Hematopoietic multipotent progenitor cell treated with erythropoietin and hydrocortisone succinate and interleukin-3 and kit ligand, for 4 days (in vitro differentiated cells): ENCODE results near the gene REEP3.
"Not testable (repeated sequence)": the region's sequence is repeated elsewhere in the genome, so short reads cannot be mapped to it uniquely, and the experiment has no call there.

Experiments
- DNase-seq: peaks from one replicate; pipeline ENCODE4 v3.0.0-alpha.2; 2015

Gene REEP3

GRCh38 chr10:63553473-63553872 lies 32.3 kb downstream of the REEP3 start:
- DNase-seq = peak; percentile 11

DNA sequence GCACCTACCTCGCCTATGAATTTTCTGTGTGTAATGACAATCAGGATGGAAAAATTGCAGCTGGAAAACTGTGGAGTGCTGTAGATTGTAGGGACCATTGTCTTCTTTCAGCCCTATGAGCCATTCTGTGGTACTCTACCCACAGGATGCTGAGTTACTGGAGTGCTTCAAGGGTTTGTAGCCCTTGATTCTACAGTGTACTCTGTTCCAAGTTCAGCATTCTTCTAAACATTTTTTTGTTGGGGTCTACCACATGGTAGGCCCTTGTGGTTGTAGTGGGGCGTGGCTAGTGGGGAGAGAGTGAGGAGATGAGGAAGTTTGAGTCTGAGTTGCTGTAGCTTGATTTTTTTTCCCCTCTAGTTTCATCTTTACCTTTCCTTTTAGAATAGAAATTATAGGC lies 33.5 kb downstream of the REEP3 start:
- peak; percentile 88 for DNase-seq

DNA sequence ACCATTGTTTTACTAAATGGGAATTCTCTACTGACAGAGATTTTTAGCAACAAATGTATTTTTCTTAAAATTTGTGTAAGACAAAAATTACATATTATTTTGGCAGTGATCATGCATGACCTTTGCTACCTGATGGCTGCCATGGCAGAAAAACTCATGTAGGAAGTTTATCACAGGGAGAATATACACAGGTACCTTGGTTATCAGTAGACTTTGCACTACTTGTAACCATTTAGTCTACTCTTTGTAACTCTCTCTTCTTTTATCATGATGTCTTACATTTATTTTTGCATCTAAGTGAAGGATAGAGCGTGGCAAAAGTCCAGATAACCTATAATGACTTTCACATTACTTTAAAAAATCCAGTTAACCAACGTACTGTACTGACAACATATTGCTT lies 34.1 kb downstream of the REEP3 start:
- no peak for DNase-seq

GRCh38 chr10:63558132-63558784 lies 37.1 kb downstream of the REEP3 start:
- no peak for DNase-seq

DNA sequence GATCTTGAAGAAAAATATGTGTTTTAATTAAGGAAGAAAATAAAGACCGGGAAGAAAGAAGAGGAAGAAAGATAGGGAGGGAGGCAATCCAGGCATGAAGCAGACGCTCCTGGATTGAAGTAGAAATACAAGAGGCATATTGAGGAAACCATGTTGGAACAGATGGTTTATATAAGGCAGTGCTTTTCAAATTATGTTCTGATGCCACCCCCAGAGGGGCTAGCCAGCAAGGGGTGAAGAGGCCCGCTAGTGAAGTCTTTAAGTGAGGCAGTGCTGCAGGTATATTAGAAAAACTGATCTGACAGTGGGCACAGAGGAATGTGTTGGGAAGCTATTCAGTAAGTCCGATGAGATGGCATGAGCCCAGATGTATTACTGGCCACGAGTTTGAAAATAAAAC lies 40.1 kb downstream of the REEP3 start:
- DNase-seq = no peak

GRCh38 chr10:63562391-63562790 lies 41.2 kb downstream of the REEP3 start:
- DNase-seq = no peak

DNA sequence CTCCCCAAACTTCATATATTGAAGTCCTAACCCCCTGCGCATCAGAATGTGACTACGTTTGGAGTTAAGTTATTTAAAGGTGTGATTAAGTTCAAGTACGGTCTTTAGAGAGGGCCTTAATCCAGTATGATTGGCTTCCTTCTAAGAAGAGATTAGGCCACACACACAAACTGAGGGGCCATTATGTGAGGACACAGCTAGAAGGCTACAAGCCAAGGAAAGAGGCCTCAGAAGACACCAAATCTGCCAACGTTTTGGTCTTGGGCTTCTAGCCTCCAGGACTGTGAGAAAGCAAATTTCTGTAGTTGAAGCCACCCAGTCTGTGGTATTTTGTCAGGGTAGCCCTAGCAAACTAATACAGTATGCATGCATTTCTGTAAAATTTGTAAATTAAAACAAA lies 41.7 kb downstream of the REEP3 start:
- no peak for DNase-seq

- peak; percentile 43 for DNase-seq
Measured at GRCh38 chr10:63563623-63564022, 42.4 kb downstream of the REEP3 start.

DNA sequence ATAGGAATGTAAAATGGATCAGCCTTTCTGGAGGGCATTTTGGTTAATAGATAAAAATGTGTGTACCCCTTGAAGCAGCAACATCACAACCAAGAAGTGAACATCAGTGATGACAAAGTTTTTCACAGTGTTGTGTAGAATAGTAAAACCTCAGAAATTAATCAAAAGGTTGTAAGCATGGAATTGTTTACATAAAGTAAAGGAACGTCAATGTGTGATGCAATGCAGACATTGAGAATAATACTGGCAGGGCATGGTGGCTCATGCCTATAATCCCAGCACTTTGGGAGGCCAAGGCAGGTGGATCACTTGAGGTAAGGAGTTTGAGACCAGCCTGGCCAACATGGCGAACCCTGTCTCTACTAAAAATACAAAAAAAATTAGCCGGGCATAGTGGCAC lies 43.5 kb downstream of the REEP3 start:
- not testable (repeated sequence) for DNase-seq

GRCh38 chr10:63573068-63573697 lies 52.0 kb downstream of the REEP3 start:
- peak; percentile 5 for DNase-seq

DNA sequence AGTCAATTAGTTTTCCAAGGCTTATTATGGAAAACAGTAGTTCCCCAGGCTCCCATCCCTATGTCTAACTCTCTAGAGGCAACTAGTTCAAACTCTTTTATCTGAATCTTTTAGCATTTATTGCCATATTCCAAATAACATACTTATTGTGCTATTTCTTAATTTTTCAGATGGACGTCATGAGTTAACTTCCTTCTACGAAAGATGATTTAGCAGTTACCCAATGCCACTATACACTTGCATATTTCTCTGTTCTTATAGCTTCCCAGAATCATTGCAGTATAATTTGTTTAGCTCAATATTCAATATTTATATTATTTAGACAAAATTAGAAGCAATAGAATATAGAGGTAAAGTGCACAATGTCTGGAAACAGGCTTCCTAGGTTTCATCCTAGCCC lies 52.8 kb downstream of the REEP3 start:
- peak; percentile 16 for DNase-seq

GRCh38 chr10:63576501-63576900 lies 55.3 kb downstream of the REEP3 start:
- no peak for DNase-seq

GRCh38 chr10:63578501-63578900 lies 57.3 kb downstream of the REEP3 start:
- no peak for DNase-seq

DNA sequence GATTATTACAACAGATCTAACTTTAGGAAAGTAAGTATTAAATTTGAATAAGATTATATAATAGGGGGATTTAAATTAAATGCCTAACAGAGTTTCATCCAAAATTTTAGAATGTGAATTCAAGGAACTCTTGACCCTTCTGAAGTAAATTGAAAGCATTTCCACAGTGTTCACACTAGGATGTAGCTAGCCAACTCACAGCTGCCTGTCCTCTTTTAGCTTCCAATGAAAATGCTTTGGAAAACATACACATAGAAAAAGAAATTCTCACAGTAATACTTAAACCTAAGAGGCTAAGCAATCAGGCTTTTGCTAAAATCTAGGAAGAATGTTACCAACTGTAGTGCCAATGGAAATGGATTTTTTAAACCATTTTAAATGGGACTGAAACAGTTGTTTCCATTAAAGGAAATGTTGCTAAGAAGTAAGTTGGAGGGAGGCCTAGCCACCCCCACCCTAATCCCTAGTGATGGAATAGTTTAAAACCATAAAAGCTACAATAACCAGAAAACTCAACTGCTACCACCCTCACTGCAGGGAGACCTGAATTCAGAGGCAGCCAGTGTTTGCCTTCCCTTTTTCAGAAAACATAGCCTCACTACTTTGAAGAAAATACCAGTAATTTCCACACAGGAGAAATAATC lies 58.3 kb downstream of the REEP3 start:
- no peak for DNase-seq

GRCh38 chr10:63582690-63583089 lies 61.5 kb downstream of the REEP3 start:
- no peak for DNase-seq

DNA sequence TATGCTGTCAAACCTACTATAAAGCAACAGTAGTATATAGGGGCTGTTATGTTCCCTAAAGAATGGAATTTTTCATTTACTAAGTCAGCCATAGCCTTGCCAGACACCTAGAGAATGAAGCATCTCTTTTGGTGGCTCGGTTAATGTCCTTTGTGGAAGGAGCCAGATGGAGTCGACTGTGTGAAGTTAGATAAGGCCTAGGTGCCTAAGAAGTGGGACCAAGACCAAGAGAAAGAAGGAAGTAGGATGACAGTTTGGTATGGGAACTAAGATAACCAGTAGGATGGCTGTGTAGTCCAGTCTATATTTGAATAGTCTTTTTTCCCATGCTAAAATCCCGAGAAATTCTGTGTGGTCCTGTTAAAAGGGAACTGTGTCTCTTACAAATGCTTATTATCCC lies 62.2 kb downstream of the REEP3 start:
- peak; percentile 63 for DNase-seq

GRCh38 chr10:63583909-63584724 lies 62.9 kb downstream of the REEP3 start:
- no peak for DNase-seq

DNA sequence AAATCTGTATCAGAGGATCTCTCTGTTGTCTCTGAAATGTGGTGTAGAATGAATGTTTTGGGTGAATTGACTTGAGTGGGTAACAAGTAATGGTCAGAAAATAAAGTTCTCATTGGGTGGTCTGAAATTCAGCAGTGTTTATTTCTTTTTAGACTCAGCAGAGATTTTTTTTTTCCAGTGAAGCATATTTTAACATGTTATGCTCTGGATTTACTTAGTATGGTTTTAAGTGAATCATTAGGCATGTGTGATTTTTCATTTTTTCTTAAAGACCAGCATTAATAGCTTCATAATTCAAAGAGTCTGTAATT lies 63.5 kb downstream of the REEP3 start:
- no peak for DNase-seq

- no peak for DNase-seq
Measured at GRCh38 chr10:63585041-63585440, 63.8 kb downstream of the REEP3 start.

DNA sequence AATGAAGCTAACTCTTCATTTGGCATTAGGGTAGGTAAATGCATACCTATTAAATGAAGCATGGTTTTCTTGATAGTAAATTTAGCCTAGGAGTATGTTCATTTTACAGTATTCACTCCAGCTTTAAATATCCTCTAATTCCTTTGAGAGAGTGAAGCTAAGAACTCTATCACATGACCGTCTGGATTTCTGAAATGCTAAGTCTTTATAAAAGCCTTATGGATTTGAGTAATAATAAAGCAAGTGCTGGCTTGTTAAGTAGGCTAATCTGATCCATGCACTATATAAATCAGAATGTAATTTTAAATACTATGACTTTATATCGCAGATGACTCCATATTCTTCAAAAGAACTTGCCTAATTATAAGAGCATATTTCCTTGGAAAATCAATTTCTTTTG lies 64.8 kb downstream of the REEP3 start:
- no peak for DNase-seq

DNA sequence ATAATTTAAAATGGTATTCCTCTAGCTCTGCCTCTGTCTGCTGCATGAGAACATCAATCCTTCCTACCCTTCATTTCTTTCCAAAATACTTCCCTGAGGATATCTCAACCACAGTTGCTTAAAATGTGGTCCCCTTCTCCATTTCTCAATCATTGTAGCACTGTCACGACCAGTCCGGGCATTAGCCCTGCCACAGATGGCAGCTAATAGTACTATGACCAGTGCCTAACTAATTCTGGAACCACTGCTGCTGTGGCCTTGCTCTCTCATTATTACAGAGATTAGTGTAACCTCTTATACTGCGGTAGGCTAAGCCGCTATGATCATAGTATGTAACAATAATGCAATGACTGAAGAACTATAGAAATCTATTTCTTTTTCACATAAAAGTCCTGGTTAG lies 66.0 kb downstream of the REEP3 start:
- no peak for DNase-seq

GRCh38 chr10:63588436-63589167 lies 67.4 kb downstream of the REEP3 start:
- peak; percentile 6 for DNase-seq
